ENCODE measurements around the gene MIPOL1. TPM values are rescaled to one million over a fixed set of nuclear protein-coding genes. Genes with fewer than 3 reads are reported as not detected.

The MIPOL1 gene
- total and polyA plus RNA-seq, 2 of the 13 experiments (the other 11 are each of a cell fraction or from before 2014, with no cell fraction given) = 8.6 to 34.2 TPM

DNA sequence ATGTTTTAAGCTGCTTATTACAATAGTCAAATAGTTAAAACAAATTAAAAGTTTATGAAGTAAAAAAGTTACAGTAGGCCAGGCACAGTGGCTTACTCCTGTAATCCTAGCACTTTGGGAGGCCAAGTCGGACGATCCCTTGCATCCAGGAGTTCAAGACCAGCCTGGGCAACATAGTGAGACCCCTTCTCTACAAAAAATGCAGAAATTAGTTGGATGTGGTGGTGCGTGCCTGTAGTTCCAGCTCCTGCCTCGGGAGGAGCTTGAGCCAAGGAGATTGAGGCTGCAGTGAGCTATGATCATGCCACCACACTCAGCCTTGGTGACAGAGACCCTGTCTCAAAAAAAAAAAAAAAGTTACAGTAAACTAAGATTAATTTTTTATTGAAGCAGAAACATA, 142.6 kb downstream of the MIPOL1 start (continued):
- no peak for TF ChIP-seq ZNF501 (CRISPR knock-in tag; IDR thresholded peaks at IDR 0.05)
- TF ChIP-seq, protein P1, sequence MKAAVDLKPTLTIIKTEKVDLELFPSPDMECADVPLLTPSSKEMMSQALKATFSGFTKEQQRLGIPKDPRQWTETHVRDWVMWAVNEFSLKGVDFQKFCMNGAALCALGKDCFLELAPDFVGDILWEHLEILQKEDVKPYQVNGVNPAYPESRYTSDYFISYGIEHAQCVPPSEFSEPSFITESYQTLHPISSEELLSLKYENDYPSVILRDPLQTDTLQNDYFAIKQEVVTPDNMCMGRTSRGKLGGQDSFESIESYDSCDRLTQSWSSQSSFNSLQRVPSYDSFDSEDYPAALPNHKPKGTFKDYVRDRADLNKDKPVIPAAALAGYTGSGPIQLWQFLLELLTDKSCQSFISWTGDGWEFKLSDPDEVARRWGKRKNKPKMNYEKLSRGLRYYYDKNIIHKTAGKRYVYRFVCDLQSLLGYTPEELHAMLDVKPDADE (CRISPR knock-in tag; IDR thresholded peaks at IDR 0.05) = no peak

DNA sequence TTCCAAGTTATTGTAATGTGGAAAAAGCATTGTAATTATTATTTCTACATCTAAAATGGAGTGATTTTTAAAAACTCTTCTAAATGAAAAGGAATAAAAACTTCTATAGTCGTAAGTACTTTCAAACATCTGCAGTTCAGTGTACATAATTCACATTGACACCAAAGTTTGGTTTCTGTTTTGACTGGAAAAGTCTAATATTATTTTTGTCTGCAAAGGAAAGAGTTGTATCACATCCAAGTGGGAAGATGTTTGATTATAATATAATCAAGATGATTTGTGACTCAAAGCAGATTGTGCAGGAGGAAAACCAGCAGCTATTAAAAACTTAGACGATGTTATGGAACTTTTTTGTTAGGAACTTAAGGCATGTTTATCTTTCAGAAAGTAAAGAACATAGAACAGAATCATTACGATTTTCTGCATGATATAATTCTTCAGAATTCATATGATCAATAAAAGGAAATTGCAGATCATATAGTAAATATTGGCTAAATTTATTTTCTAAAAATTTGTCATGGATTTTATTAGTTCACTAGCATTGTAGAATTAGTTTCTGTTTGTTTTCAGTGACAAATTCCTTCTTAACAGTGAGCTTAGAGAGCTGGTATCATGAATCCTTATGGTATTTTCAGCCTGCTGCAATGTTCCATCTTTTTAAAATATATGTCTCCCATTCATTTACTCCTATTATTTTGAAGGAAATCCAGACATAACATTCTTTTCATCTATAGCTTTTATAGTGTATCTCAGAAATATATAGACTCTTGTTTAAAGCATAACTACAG, 145.8 kb downstream of the MIPOL1 start:
- Histone ChIP-seq H3K79me2 (ENCODE audit: insufficient read depth, low read length) (no peaks in the 10 kb centered on the region), H2AFZ (ENCODE audit: low read length) (no peak overlapping the region), H3K4me1 (ENCODE audit: insufficient read depth, low read length) (no peaks in the 10 kb centered on the region), H3K9ac (ENCODE audit: insufficient read depth, low read depth, low read length) (no peak overlapping the region), H3K4me3 (replicated peaks in 1 of 3; ENCODE audit: insufficient read depth in 1 of 3, low read depth in 2 of 3, low read length in 3 of 3) (no peak overlapping the region), H3K27ac (ENCODE audit: extremely low read length, insufficient read depth, low read length) (no peak overlapping the region), H3K4me2 (ENCODE audit: low read depth, low read length) (no peak overlapping the region), H3K9me3 (ENCODE audit: low read length) (no peaks in the 10 kb centered on the region), H4K20me1 (ENCODE audit: insufficient read depth, low read length) (no peaks in the 10 kb centered on the region), H3K27me3 (ENCODE audit: control insufficient read depth in 1 of 2, insufficient read depth in 2 of 2, low read length in 2 of 2) (no peaks in the 10 kb centered on the region), H3K36me3 (replicated peaks in 1 of 2; ENCODE audit: control insufficient read depth in 1 of 2, insufficient read depth in 2 of 2, low read length in 2 of 2) (no peaks in the 10 kb centered on the region)
- FAIRE-seq (no peak), DNase-seq (ENCODE audit: low spot score) (no peak), ATAC-seq (no peak)
- BruUV-seq (replicated peaks) = no TSS peak
- in situ Hi-C loops (cut with HindIII; ENCODE audit: extremely low pct_ligation_motif_present, low pct_unique_long_range_greater_than_20kb) = no loop called here
- WGBS (ENCODE audit: low lambda C conversion rate) = 90% methylated on average over 3 of the region's 3 CpGs
- TF ChIP-seq TAF1 (CRISPR knock-in tag; IDR thresholded peaks at IDR 0.05) = no peak
- TF ChIP-seq ZNF564 (CRISPR knock-in tag; IDR thresholded peaks at IDR 0.05) = no peak
- TF ChIP-seq, protein P2, sequence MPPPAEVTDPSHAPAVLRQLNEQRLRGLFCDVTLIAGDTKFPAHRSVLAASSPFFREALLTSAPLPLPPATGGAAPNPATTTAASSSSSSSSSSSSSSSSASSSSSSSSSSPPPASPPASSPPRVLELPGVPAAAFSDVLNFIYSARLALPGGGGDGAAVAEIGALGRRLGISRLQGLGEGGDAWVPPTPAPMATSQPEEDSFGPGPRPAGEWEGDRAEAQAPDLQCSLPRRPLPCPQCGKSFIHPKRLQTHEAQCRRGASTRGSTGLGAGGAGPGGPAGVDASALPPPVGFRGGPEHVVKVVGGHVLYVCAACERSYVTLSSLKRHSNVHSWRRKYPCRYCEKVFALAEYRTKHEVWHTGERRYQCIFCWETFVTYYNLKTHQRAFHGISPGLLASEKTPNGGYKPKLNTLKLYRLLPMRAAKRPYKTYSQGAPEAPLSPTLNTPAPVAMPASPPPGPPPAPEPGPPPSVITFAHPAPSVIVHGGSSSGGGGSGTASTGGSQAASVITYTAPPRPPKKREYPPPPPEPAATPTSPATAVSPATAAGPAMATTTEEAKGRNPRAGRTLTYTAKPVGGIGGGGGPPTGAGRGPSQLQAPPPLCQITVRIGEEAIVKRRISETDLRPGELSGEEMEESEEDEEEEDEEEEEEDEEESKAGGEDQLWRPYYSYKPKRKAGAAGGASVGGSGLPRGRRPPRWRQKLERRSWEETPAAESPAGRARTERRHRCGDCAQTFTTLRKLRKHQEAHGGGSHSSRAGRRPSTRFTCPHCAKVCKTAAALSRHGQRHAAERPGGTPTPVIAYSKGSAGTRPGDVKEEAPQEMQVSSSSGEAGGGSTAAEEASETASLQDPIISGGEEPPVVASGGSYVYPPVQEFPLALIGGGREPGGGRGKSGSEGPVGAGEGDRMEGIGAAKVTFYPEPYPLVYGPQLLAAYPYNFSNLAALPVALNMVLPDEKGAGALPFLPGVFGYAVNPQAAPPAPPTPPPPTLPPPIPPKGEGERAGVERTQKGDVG (CRISPR knock-in tag; IDR thresholded peaks at IDR 0.05; ENCODE audit: borderline replicate concordance) = no peak
- no peak for TF ChIP-seq ZNF205 (CRISPR knock-in tag; IDR thresholded peaks at IDR 0.05)
- TF ChIP-seq ATRX (CRISPR knock-in tag; IDR thresholded peaks at IDR 0.05; ENCODE audit: borderline replicate concordance) = no peak
- ChIA-PET CTCF (ENCODE audit: low intra/inter-chr PET ratio, low total read pairs) (no interaction called here), POLR2A (no interaction called here)
- intact Hi-C loops (cut with micrococcal nuclease; ENCODE audit: unreplicated experiment) = loop anchor here (5.0 kb wide), 1 partner anchor 244 kb away; no protein-coding TSS in a partner anchor
